ENCODE measurements around the gene TSNAXIP1.

TSNAXIP1 gene

DNA sequence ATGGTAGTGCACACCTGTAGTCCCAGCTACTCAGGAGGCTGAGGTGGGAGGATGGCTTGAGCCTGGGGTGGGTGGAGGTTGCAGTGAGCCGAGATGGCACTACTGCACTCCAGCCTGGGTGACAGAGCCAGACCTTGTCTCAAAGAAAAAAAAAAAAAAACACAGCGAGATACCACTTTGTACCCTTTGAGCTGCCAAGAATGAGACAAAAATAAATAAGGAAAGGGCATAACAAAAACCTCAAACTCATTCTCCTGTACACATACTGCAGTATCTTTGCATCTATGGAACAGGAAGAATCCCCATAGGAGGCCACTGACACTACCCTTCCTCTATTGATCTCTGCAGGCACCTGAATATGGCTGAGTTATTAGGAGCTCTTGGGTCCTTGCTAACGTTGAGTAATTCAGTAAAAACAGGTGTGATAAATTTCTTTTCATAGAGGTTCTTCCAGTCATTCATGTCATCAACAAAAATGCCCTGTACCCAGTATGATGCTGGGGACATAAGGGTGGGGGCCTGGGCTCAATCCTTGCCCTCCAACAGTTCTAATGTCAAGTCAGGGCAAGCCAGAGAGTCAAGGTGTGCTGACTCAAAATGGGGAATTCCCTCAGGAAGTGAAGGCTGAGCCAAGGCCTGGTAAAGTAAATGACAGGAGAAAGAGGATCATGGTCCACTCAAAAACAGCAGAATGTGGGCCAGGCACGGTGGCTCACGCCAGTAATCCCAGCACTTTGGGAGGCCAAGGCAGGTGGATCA, 27.3 kb upstream of the TSNAXIP1 start:
- Histone ChIP-seq H3K36me3 (peaks cover 7% of the 10 kb centered on the region), H3K4me3 (ENCODE audit: low read depth in 1 of 2, low read length in 1 of 2) (no peak overlapping the region), H3K9me3 (no peaks in the 10 kb centered on the region), H3K27me3 (no peaks in the 10 kb centered on the region), H3K27ac (no peak overlapping the region), H3K4me1 (ENCODE audit: control insufficient read depth in 1 of 2, insufficient read depth in 1 of 2, low read depth in 1 of 2, low read length in 1 of 2) (no peaks in the 10 kb centered on the region)
- TF ChIP-seq, protein P1, sequence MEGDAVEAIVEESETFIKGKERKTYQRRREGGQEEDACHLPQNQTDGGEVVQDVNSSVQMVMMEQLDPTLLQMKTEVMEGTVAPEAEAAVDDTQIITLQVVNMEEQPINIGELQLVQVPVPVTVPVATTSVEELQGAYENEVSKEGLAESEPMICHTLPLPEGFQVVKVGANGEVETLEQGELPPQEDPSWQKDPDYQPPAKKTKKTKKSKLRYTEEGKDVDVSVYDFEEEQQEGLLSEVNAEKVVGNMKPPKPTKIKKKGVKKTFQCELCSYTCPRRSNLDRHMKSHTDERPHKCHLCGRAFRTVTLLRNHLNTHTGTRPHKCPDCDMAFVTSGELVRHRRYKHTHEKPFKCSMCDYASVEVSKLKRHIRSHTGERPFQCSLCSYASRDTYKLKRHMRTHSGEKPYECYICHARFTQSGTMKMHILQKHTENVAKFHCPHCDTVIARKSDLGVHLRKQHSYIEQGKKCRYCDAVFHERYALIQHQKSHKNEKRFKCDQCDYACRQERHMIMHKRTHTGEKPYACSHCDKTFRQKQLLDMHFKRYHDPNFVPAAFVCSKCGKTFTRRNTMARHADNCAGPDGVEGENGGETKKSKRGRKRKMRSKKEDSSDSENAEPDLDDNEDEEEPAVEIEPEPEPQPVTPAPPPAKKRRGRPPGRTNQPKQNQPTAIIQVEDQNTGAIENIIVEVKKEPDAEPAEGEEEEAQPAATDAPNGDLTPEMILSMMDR (IDR thresholded peaks at IDR 0.05) = no peak

DNA sequence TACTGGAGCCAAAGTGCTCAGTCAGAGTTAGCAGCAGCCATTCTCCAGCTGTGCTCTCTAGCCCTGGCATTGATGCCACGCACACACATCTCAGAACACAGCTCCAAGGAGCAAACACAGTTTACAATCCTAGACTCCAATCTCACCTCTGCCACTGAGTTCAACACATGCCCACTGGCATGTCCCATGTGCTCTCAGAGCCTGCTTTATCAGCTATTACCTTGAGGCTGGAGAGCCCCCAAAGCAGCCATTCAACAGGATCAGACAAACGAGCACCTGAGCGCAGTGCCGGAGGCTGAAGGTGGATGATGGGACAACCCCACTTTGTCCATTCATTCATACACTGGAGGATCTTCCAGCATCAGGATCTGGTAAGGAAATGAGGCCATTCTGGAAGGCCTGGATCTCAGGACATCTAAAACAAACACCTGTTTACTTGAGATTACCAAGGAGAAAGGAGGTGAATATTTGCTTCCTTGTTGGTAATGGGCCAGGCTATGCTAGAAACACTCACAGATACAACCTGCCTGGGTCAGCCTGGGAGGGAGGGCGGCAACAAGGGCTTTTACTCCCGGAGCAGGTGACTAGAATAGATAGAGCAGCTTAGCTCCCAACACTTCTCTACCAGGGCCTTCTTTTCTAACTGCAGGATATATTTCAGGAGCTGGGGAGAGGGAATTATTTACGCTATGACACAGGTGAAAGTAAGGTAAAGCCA, 25.7 kb upstream of the TSNAXIP1 start:
- no peak overlapping the region for H3K27ac ChIP-seq
- no peaks in the 10 kb centered on the region for H3K4me1 ChIP-seq (ENCODE audit: control insufficient read depth in 1 of 2, insufficient read depth in 1 of 2, low read depth in 1 of 2, low read length in 1 of 2)
- H3K4me3 ChIP-seq (ENCODE audit: low read depth in 1 of 2, low read length in 1 of 2) = no peak overlapping the region
- no peaks in the 10 kb centered on the region for H3K27me3 ChIP-seq
- H3K9me3 ChIP-seq = no peaks in the 10 kb centered on the region
- TF ChIP-seq, protein P1 (IDR thresholded peaks at IDR 0.05) = no peak
- peaks cover 7% of the 10 kb centered on the region for H3K36me3 ChIP-seq

GRCh38 chr16:67781565-67781921, 25.1 kb upstream of the TSNAXIP1 start:
- H3K9me3 ChIP-seq = no peaks in the 10 kb centered on the region
- H3K4me1 ChIP-seq (ENCODE audit: control insufficient read depth in 1 of 2, insufficient read depth in 1 of 2, low read depth in 1 of 2, low read length in 1 of 2) = no peaks in the 10 kb centered on the region
- no peaks in the 10 kb centered on the region for H3K27me3 ChIP-seq
- peaks cover 7% of the 10 kb centered on the region for H3K36me3 ChIP-seq
- no peak overlapping the region for H3K4me3 ChIP-seq (ENCODE audit: low read depth in 1 of 2, low read length in 1 of 2)
- TF ChIP-seq, protein P1 (IDR thresholded peaks at IDR 0.05) = no peak
- H3K27ac ChIP-seq = no peak overlapping the region

GRCh38 chr16:67782567-67783352, 23.9 kb upstream of the TSNAXIP1 start:
- Histone ChIP-seq H3K36me3 (peaks cover 7% of the 10 kb centered on the region), H3K4me3 (ENCODE audit: low read depth in 1 of 2, low read length in 1 of 2) (no peak overlapping the region), H3K27ac (no peak overlapping the region), H3K27me3 (no peaks in the 10 kb centered on the region), H3K9me3 (no peaks in the 10 kb centered on the region), H3K4me1 (ENCODE audit: control insufficient read depth in 1 of 2, insufficient read depth in 1 of 2, low read depth in 1 of 2, low read length in 1 of 2) (no peaks in the 10 kb centered on the region)
- TF ChIP-seq, protein P1 (IDR thresholded peaks at IDR 0.05) = no peak

- Histone ChIP-seq H3K27me3 (no peaks in the 10 kb centered on the region), H3K9me3 (no peaks in the 10 kb centered on the region), H3K36me3 (peaks cover 7% of the 10 kb centered on the region), H3K27ac (no peak overlapping the region), H3K4me3 (ENCODE audit: low read depth in 1 of 2, low read length in 1 of 2) (no peak overlapping the region), H3K4me1 (ENCODE audit: control insufficient read depth in 1 of 2, insufficient read depth in 1 of 2, low read depth in 1 of 2, low read length in 1 of 2) (no peaks in the 10 kb centered on the region)
- TF ChIP-seq, protein P1 (IDR thresholded peaks at IDR 0.05) = no peak
Measured at GRCh38 chr16:67783353-67783725, 23.4 kb upstream of the TSNAXIP1 start.
